Endothelial cell of umbilical vein (primary cell): Measurements from ENCODE around the gene HPSE2. TPM values are rescaled to one million over a fixed set of nuclear protein-coding genes. Genes with fewer than 3 reads are reported as not detected.

Source experiments
- BruUV-seq: library from RNA; stranded (reverse); fragments of 400-500 nt; replicated peaks from 2 replicates; lab custom pipeline; 2021; lab: Mats Ljungman, UMichigan
- CTCF ChIA-PET: fragments of 300-600, 350-600 bp; sonication (Branson Sonifier 250); formaldehyde crosslinking; loops from one replicate; lab custom pipeline; 2021; ENCODE audit warnings: antibody characterized with exemption, inconsistent platforms; lab: Charles Lee
- POLR2A ChIA-PET: fragments of 300-600, 350-600 bp; sonication (Branson Sonifier 250); formaldehyde crosslinking; loops from one replicate; lab custom pipeline; 2021; ENCODE audit warnings: antibody characterized with exemption, inconsistent platforms; lab: Charles Lee
- DNase-seq: peaks from one replicate; pipeline ENCODE4 v3.0.0-alpha.2; 2011; ENCODE audit warnings: low read depth, low spot score
- FAIRE-seq: peaks from 2 replicates; lab custom pipeline; 2011; peaks lifted over from hg19 to GRCh38; lab: Jason Lieb, UNC
- H2AFZ ChIP-seq: 2 replicates; pipeline ENCODE4 v1.6.0; 2012; ENCODE audit warnings: low read depth, low read length, control low read depth, inconsistent platforms
- H3K27ac ChIP-seq: 2 replicates; pipeline ENCODE4 v1.5.1; 2011; ENCODE audit warnings: low read depth, mild to moderate bottlenecking, control low read depth, low read length, moderate library complexity; ENCODE audit not compliant: insufficient read depth
- H3K27me3 ChIP-seq, 2 experiments: 2 replicates each; pipeline versions ENCODE4 v1.6.0 to v1.6.1; 2011; ENCODE audit warnings: low read length in 2 of 2, mixed read lengths in 1 of 2; ENCODE audit not compliant: control insufficient read depth in 2 of 2, insufficient read depth in 2 of 2
- H3K36me3 ChIP-seq, 2 experiments: 2 replicates in 1 of 2; 3 replicates in 1 of 2; pipeline ENCODE4 v1.5.1; 2011; ENCODE audit warnings: low read length in 2 of 2, mild to moderate bottlenecking in 1 of 2, moderate library complexity in 1 of 2; ENCODE audit not compliant: control insufficient read depth in 2 of 2, insufficient read depth in 2 of 2; ENCODE audit errors: extremely low read depth in 1 of 2
- H3K4me1 ChIP-seq: 3 replicates; pipeline ENCODE4 v1.5.1; 2011; ENCODE audit warnings: mild to moderate bottlenecking, low read length; ENCODE audit not compliant: control insufficient read depth, insufficient read depth; ENCODE audit errors: extremely low read depth
- H3K4me2 ChIP-seq: 2 replicates; pipeline ENCODE4 v1.6.1; 2011; ENCODE audit warnings: low read length, control low read depth, mixed read lengths; ENCODE audit not compliant: insufficient read depth
- H3K4me3 ChIP-seq, 3 experiments: fragments of 200-600 bp in 1 of 3; sonication (generic), shearing (Covaris generic) in 1 of 3; replicated peaks in 1 of 3; 2 replicates each; pipeline ENCODE4 v1.5.1; 2011 to 2016; ENCODE audit warnings: control low read depth in 3 of 3, low read length in 3 of 3, mild to moderate bottlenecking in 2 of 3, inconsistent platforms in 1 of 3, low read depth in 1 of 3, moderate library complexity in 1 of 3; ENCODE audit not compliant: insufficient read depth in 1 of 3
- H3K79me2 ChIP-seq: 2 replicates; pipeline ENCODE4 v1.6.0; 2012; ENCODE audit warnings: low read length, inconsistent platforms; ENCODE audit not compliant: control insufficient read depth, insufficient read depth
- H3K9ac ChIP-seq: replicated peaks from 2 replicates; pipeline ENCODE3; 2011; ENCODE audit warnings: low read length, control low read depth; ENCODE audit not compliant: insufficient read depth; ENCODE audit errors: extremely low read depth
- H3K9me1 ChIP-seq: replicated peaks from 3 replicates; pipeline ENCODE4 v1.6.0; 2011; ENCODE audit warnings: mild to moderate bottlenecking, low read length; ENCODE audit not compliant: control insufficient read depth, insufficient read depth; ENCODE audit errors: extremely low read depth
- H3K9me3 ChIP-seq: replicated peaks from 2 replicates; pipeline ENCODE4 v1.5.1; 2012; ENCODE audit warnings: low read length, inconsistent platforms; ENCODE audit not compliant: control insufficient read depth, insufficient read depth
- H4K20me1 ChIP-seq: replicated peaks from 2 replicates; pipeline ENCODE3; 2011; ENCODE audit warnings: mild to moderate bottlenecking, low read length; ENCODE audit not compliant: control insufficient read depth, insufficient read depth; ENCODE audit errors: extremely low read depth
- CTCF ChIP-seq, 2 donors: IDR thresholded peaks; 1 replicate in 1 of 2; 2 replicates in 1 of 2; pipeline ENCODE4 v1.5.1; 2011; ENCODE audit warnings: low read length in 2 of 2, mild to moderate bottlenecking in 2 of 2, moderate library complexity in 2 of 2, control low read depth in 1 of 2, inconsistent platforms in 1 of 2, low read depth in 1 of 2; ENCODE audit not compliant: insufficient read depth in 1 of 2; ENCODE audit errors: extremely low read depth in 1 of 2
- EZH2 ChIP-seq: IDR thresholded peaks from 2 replicates; pipeline ENCODE4 v1.6.1; 2012; ENCODE audit warnings: borderline replicate concordance, low read depth, mild to moderate bottlenecking, moderate library complexity, low read length, inconsistent platforms; ENCODE audit not compliant: severe bottlenecking
- FOS ChIP-seq: IDR thresholded peaks from 2 replicates; pipeline ENCODE4 v1.6.1; 2011; ENCODE audit warnings: mild to moderate bottlenecking, low read length, moderate library complexity, borderline replicate concordance; ENCODE audit not compliant: insufficient read depth
- GATA2 ChIP-seq: IDR thresholded peaks from 2 replicates; pipeline ENCODE4 v1.7.0; 2011; ENCODE audit warnings: low read depth, mild to moderate bottlenecking, moderate library complexity, mixed read lengths, low read length; ENCODE audit not compliant: insufficient read length, insufficient read depth
- JUN ChIP-seq: IDR thresholded peaks from 2 replicates; pipeline ENCODE4 v1.6.1; 2011; ENCODE audit warnings: borderline replicate concordance, low read depth; ENCODE audit not compliant: insufficient read length, insufficient read depth
- MAX ChIP-seq: IDR thresholded peaks from 2 replicates; pipeline ENCODE4 v1.6.1; 2011; ENCODE audit not compliant: insufficient read depth, insufficient read length
- MYC ChIP-seq: IDR thresholded peaks from one replicate; pipeline ENCODE4 v1.6.1; 2011; ENCODE audit warnings: mild to moderate bottlenecking, low read depth, low read length
- POLR2A ChIP-seq: IDR thresholded peaks from 2 replicates; pipeline ENCODE4 v1.6.1; 2012; ENCODE audit warnings: low read depth, mild to moderate bottlenecking, control low read depth, low read length
- POLR2AphosphoS5 ChIP-seq: IDR thresholded peaks from 2 replicates; pipeline ENCODE4 v1.6.1; 2012; ENCODE audit warnings: low read depth, mild to moderate bottlenecking, control low read depth, low read length, moderate library complexity; ENCODE audit not compliant: insufficient read depth
- dilution Hi-C: fragments of 300-500 bp; cut with MboI; formaldehyde crosslinking; loops from one replicate; pipeline ENCODE4 v1.15.0; 2019; ENCODE audit warnings: low sequenced_read_pairs; ENCODE audit not compliant: extremely low pct_ligation_motif_present
- intact Hi-C: fragments of 100-400 bp; cut with micrococcal nuclease; formaldehyde crosslinking; loops from one replicate; pipeline ENCODE4 v1.10.0; 2022
- polyA plus RNA-seq, 4 experiments: library from polyadenylated mRNA; depleted of rRNA in 3 of 4; stranded (reverse) in 3 of 4; unstranded in 1 of 4; fragments of >200 nt; gene quantifications; 2 replicates each; pipeline versions ENCODE4 v1.2.1 to v1.2.3, GENCODE V29; 2011 to 2012; ENCODE audit warnings: missing spikeins in 1 of 4
- total RNA-seq: library from RNA; stranded (reverse); gene quantifications from 2 replicates; pipeline ENCODE4 v1.2.3, GENCODE V29; 2021

Gene HPSE2
- total and polyA plus RNA-seq, 2 donors (not counting 3 experiments of a cell fraction or from before 2014, with no cell fraction given): not detected

GRCh38 chr10:98621630-98622029 lies 614.0 kb downstream of the HPSE2 start:
- no peaks in the 10 kb centered on the region for H3K36me3 ChIP-seq
- no peaks in the 10 kb centered on the region for H3K9me1 ChIP-seq
- DNase-seq (no peak), FAIRE-seq (no peak)
- ChIA-PET POLR2A (no interaction called here), CTCF (no interaction called here)
- no peak overlapping the region for H3K4me3 ChIP-seq
- H3K9me3 ChIP-seq: no peaks in the 10 kb centered on the region
- H3K27me3 ChIP-seq: no peaks in the 10 kb centered on the region
- no peaks in the 10 kb centered on the region for H3K79me2 ChIP-seq
- no peak overlapping the region for H3K4me2 ChIP-seq
- BruUV-seq: no TSS peak
- dilution Hi-C loops (no loop called here), intact Hi-C loops (no loop called here)
- no peaks in the 10 kb centered on the region for H3K4me1 ChIP-seq
- no peaks in the 10 kb centered on the region for H4K20me1 ChIP-seq
- no peak overlapping the region for H3K9ac ChIP-seq
- H3K27ac ChIP-seq: no peak overlapping the region
- no peak overlapping the region for H2AFZ ChIP-seq
- no peak for TF ChIP-seq CTCF (IDR thresholded peaks at IDR 0.05; ENCODE audit: extremely low read depth in 1 of 2, insufficient read depth in 1 of 2, low read depth in 1 of 2, low read length in 2 of 2)
- no peak for TF ChIP-seq MYC
- TF ChIP-seq FOS: no peak
- no peak for TF ChIP-seq GATA2
- no peak for TF ChIP-seq JUN
- no peak for TF ChIP-seq MAX
- TF ChIP-seq POLR2AphosphoS5: no peak
- TF ChIP-seq EZH2: no peak
- no peak for TF ChIP-seq POLR2A
